Stimulated activated CD8-positive, alpha-beta memory T cell treated with anti-CD3 and anti-CD28 coated beads, Interleukin-4, amount 100 ng/mL, for 24 hours (primary cell): Measurements from ENCODE around the gene PPAN.

Source experiments
- DNase-seq: peaks from one replicate; pipeline ENCODE4 v3.0.0-alpha.2; 2020; ENCODE audit warnings: low read depth

PPAN gene

GRCh38 chr19:10114651-10115391 is 8.7 kb downstream of the PPAN start:
- DNase-seq, result no peak

- no peak for DNase-seq
Measured at GRCh38 chr19:10115392-10116084, 9.4 kb downstream of the PPAN start.

- no peak for DNase-seq
Measured at GRCh38 chr19:10116085-10116865, 10.1 kb downstream of the PPAN start.

GRCh38 chr19:10116866-10117616 is 10.9 kb downstream of the PPAN start:
- no peak for DNase-seq

- no peak for DNase-seq
Measured at GRCh38 chr19:10118960-10119359, 12.8 kb downstream of the PPAN start.

- DNase-seq, result no peak
Measured at GRCh38 chr19:10120538-10121189, 14.5 kb downstream of the PPAN start.

GRCh38 chr19:10122045-10122444 is 15.9 kb downstream of the PPAN start:
- no peak for DNase-seq

- DNase-seq, result no peak
Measured at GRCh38 chr19:10124429-10124828, 18.3 kb downstream of the PPAN start.

- no peak for DNase-seq
Measured at GRCh38 chr19:10126213-10126639, 20.1 kb downstream of the PPAN start.

- DNase-seq, result no peak
Measured at GRCh38 chr19:10132905-10133304, 26.7 kb downstream of the PPAN start.

GRCh38 chr19:10133596-10133995 is 27.4 kb downstream of the PPAN start:
- no peak for DNase-seq

GRCh38 chr19:10134040-10134439 is 27.9 kb downstream of the PPAN start:
- DNase-seq, result no peak

- no peak for DNase-seq
Measured at GRCh38 chr19:10135551-10136334, 29.6 kb downstream of the PPAN start.

GRCh38 chr19:10136936-10137335 is 30.8 kb downstream of the PPAN start:
- DNase-seq, result no peak

- no peak for DNase-seq
Measured at GRCh38 chr19:10137751-10138682, 31.9 kb downstream of the PPAN start.

- DNase-seq, result no peak
Measured at GRCh38 chr19:10138879-10139795, 33.0 kb downstream of the PPAN start.

- DNase-seq, result no peak
Measured at GRCh38 chr19:10139952-10140351, 33.8 kb downstream of the PPAN start.

GRCh38 chr19:10141479-10141878 is 35.3 kb downstream of the PPAN start:
- DNase-seq, result no peak

- DNase-seq, result no peak
Measured at GRCh38 chr19:10141973-10142372, 35.8 kb downstream of the PPAN start.
